ENCODE measurements around the gene ALG8. TPM values are rescaled to one million over a fixed set of nuclear protein-coding genes. Genes with fewer than 3 reads are reported as not detected.

The ALG8 gene
- total RNA-seq, 4 donors from 2014 or later: 26.5 to 43.4 (median 30.8) TPM

GRCh38 chr11:78112582-78113275 is 26.7 kb downstream of the ALG8 start:
- intact Hi-C loops (cut with DNase I; ENCODE audit: low total_unique reads): no loop called here
- Histone ChIP-seq H3K4me1 (no peaks in the 10 kb centered on the region), H3K4me3 (no peak overlapping the region), H3K27ac (no peak overlapping the region), H3K36me3 (no peaks in the 10 kb centered on the region), H3K27me3 (no peaks in the 10 kb centered on the region), H3K9me3 (no peaks in the 10 kb centered on the region)
- no peak for TF ChIP-seq CTCF (IDR thresholded peaks at IDR 0.05)
- no peak for TF ChIP-seq POLR2A (IDR thresholded peaks at IDR 0.05)
- no peak for DNase-seq

GRCh38 chr11:78111298-78111697 is 28.1 kb downstream of the ALG8 start:
- H3K9me3 ChIP-seq: no peaks in the 10 kb centered on the region
- H3K4me1 ChIP-seq: no peaks in the 10 kb centered on the region
- TF ChIP-seq POLR2A (IDR thresholded peaks at IDR 0.05): no peak
- DNase-seq: no peak
- H3K27ac ChIP-seq: no peak overlapping the region
- H3K36me3 ChIP-seq: no peaks in the 10 kb centered on the region
- no peaks in the 10 kb centered on the region for H3K27me3 ChIP-seq
- intact Hi-C loops (cut with DNase I; ENCODE audit: low total_unique reads): no loop called here
- no peak overlapping the region for H3K4me3 ChIP-seq

GRCh38 chr11:78110830-78111229 is 28.6 kb downstream of the ALG8 start:
- intact Hi-C loops (cut with DNase I; ENCODE audit: low total_unique reads): no loop called here
- DNase-seq: no peak
- no peaks in the 10 kb centered on the region for H3K36me3 ChIP-seq
- no peaks in the 10 kb centered on the region for H3K4me1 ChIP-seq
- H3K4me3 ChIP-seq: no peak overlapping the region
- no peak overlapping the region for H3K27ac ChIP-seq
- H3K9me3 ChIP-seq: no peaks in the 10 kb centered on the region
- TF ChIP-seq CTCF (IDR thresholded peaks at IDR 0.05) (no peak), POLR2A (IDR thresholded peaks at IDR 0.05) (no peak)
- no peaks in the 10 kb centered on the region for H3K27me3 ChIP-seq

GRCh38 chr11:78110351-78110750 is 29.1 kb downstream of the ALG8 start:
- DNase-seq: no peak
- intact Hi-C loops (cut with DNase I; ENCODE audit: low total_unique reads): no loop called here
- TF ChIP-seq POLR2A (IDR thresholded peaks at IDR 0.05) (no peak), CTCF (IDR thresholded peaks at IDR 0.05) (no peak)
- Histone ChIP-seq H3K27me3 (no peaks in the 10 kb centered on the region), H3K36me3 (no peaks in the 10 kb centered on the region), H3K27ac (no peak overlapping the region), H3K9me3 (no peaks in the 10 kb centered on the region), H3K4me1 (no peaks in the 10 kb centered on the region), H3K4me3 (no peak overlapping the region)

- no peak overlapping the region for H3K27ac ChIP-seq
- TF ChIP-seq CTCF (IDR thresholded peaks at IDR 0.05) (no peak), POLR2A (IDR thresholded peaks at IDR 0.05) (no peak)
- no peak for DNase-seq
- H3K4me3 ChIP-seq: no peak overlapping the region
- intact Hi-C loops (cut with DNase I; ENCODE audit: low total_unique reads): no loop called here
- H3K4me1 ChIP-seq: no peaks in the 10 kb centered on the region
- no peaks in the 10 kb centered on the region for H3K36me3 ChIP-seq
- H3K27me3 ChIP-seq: no peaks in the 10 kb centered on the region
- H3K9me3 ChIP-seq: no peaks in the 10 kb centered on the region
These were observed 30.1 kb downstream of the ALG8 start for GRCh38 chr11:78109081-78110015.
